HepG2 (cell line): Measurements from ENCODE around the gene KLHL11. TPM values are rescaled to one million over a fixed set of nuclear protein-coding genes. Genes with fewer than 3 reads are reported as not detected.

Experiments
- POLR2AphosphoS2 ChIP-seq: IDR thresholded peaks from 2 replicates; pipeline ENCODE4 v1.6.1; 2011; ENCODE audit warnings: low read depth, low read length, improper control_type of control experiment
- PRPF4 ChIP-seq: fragments of 200-400 bp; formaldehyde crosslinking; IDR thresholded peaks from 2 replicates; pipeline ENCODE4 v1.6.1; 2016; ENCODE audit warnings: low read length, low read depth; ENCODE audit not compliant: poor library complexity, severe bottlenecking
- SP4 ChIP-seq: sonication (generic); formaldehyde crosslinking; IDR thresholded peaks from 2 replicates; pipeline ENCODE4 v1.8.1; 2023; ENCODE audit warnings: mild to moderate bottlenecking, missing genetic modification reagents
- UBTF ChIP-seq: sonication (generic); formaldehyde crosslinking; IDR thresholded peaks from 2 replicates; pipeline ENCODE4 v1.4.0; 2020; ENCODE audit warnings: mild to moderate bottlenecking, missing genetic modification reagents
- XBP1 ChIP-seq: sonication (generic); formaldehyde crosslinking; IDR thresholded peaks from 2 replicates; pipeline ENCODE4 v1.5.0; 2020; ENCODE audit warnings: missing genetic modification reagents
- ZBTB8A ChIP-seq: sonication (generic); formaldehyde crosslinking; IDR thresholded peaks from 2 replicates; pipeline ENCODE4 v1.4.0; 2020; ENCODE audit warnings: mild to moderate bottlenecking, low read depth, missing genetic modification reagents, borderline replicate concordance
- ZEB1 ChIP-seq: IDR thresholded peaks from 2 replicates; pipeline ENCODE4 v1.6.1; 2012; ENCODE audit warnings: mild to moderate bottlenecking, low read depth, inconsistent platforms; ENCODE audit not compliant: insufficient replicate concordance
- ZNF18 ChIP-seq: sonication (generic); formaldehyde crosslinking; IDR thresholded peaks from 2 replicates; pipeline ENCODE4 v1.8.0; 2022; ENCODE audit warnings: mild to moderate bottlenecking, missing genetic modification reagents; ENCODE audit not compliant: insufficient replicate concordance
- ZNF281 ChIP-seq: sonication (generic); formaldehyde crosslinking; IDR thresholded peaks from 2 replicates; pipeline ENCODE4 v1.4.0; 2020; ENCODE audit warnings: missing genetic modification reagents, borderline replicate concordance
- ZNF3 ChIP-seq: IDR thresholded peaks from 2 replicates; pipeline ENCODE4 v1.7.0; 2017; ENCODE audit warnings: inconsistent platforms
- ZNF407 ChIP-seq: sonication (generic); formaldehyde crosslinking; IDR thresholded peaks from one replicate; pipeline ENCODE4 v1.5.1; 2020; ENCODE audit warnings: mild to moderate bottlenecking, missing genetic modification reagents; ENCODE audit errors: not compliant biosample characterization
- ZNF503 ChIP-seq: sonication (generic); formaldehyde crosslinking; IDR thresholded peaks from 2 replicates; pipeline ENCODE4 v1.4.0; 2020; ENCODE audit warnings: missing genetic modification reagents
- polyA plus RNA-seq, 8 experiments: library from polyadenylated mRNA; depleted of rRNA in 3 of 8; stranded (reverse) in 7 of 8; unstranded in 1 of 8; fragments of >200 nt; fragmentation: Illumina TruSeq in 4 of 8; extraction: Trizol in 4 of 8; gene quantifications; 2 replicates each; pipeline versions ENCODE4 v1.2.1 to v1.2.3, GENCODE V29; 2011 to 2016; ENCODE audit warnings: low read depth in 4 of 8, missing spikeins in 1 of 8, mixed read lengths in 1 of 8; ENCODE audit not compliant: insufficient read depth in 1 of 8
- total RNA-seq, 5 experiments: library from RNA; depleted of rRNA; stranded (reverse); fragments of >200 nt; fragmentation: Illumina TruSeq; extraction: Trizol; gene quantifications; 2 replicates each; pipeline ENCODE4 v1.2.3, GENCODE V29; 2016; ENCODE audit warnings: low read depth in 1 of 5

KLHL11 gene
- total and polyA plus RNA-seq, 2 of the 13 experiments (the other 11 are each of a cell fraction or from before 2014, with no cell fraction given), result 7.7 to 27.5 TPM

- TF ChIP-seq ZNF407 (CRISPR knock-in tag) (no peak), ZEB1 (no peak), UBTF (CRISPR knock-in tag) (no peak), POLR2AphosphoS2 (no peak), PRPF4 (no peak), ZBTB8A (0 out of 2 replicates have a peak, but pooled peaks have one; percentile 20), ZNF18 (CRISPR knock-in tag) (no peak), ZNF503 (CRISPR knock-in tag) (no peak), ZNF281 (CRISPR knock-in tag) (no peak; the same call in 1 of the 2 replicates), XBP1 (CRISPR knock-in tag) (0 out of 2 replicates have a peak, but pooled peaks have one; percentile 32), SP4 (CRISPR knock-in tag) (no peak), ZNF3 (CRISPR knock-in tag) (no peak)
Observed at GRCh38 chr17:41864498-41864835, 756 bp downstream of the KLHL11 start (continued).
